Urothelium cell line (cell line): ENCODE data around the gene TMC1.

Experiments
- DNase-seq: peaks from one replicate; pipeline ENCODE4 v3.0.0; 2011; ENCODE audit warnings: low spot score, mixed read lengths
- FAIRE-seq: peaks from 2 replicates; lab custom pipeline; 2011; peaks lifted over from hg19 to GRCh38; lab: Jason Lieb, UNC

The TMC1 gene

GRCh38 chr9:72565535-72565934 is 44.1 kb downstream of the TMC1 start:
- FAIRE-seq (no peak), DNase-seq (no peak)

- FAIRE-seq = no peak
- no peak for DNase-seq
Observed at GRCh38 chr9:72574156-72574810, 52.9 kb downstream of the TMC1 start.

- FAIRE-seq = no peak
- no peak for DNase-seq
Observed at GRCh38 chr9:72575666-72576065, 54.3 kb downstream of the TMC1 start.

- FAIRE-seq (no peak), DNase-seq (no peak)
Observed at GRCh38 chr9:72576087-72576486, 54.7 kb downstream of the TMC1 start.

GRCh38 chr9:72577212-72577753 is 55.9 kb downstream of the TMC1 start:
- peak; percentile 48 for DNase-seq

GRCh38 chr9:72579190-72579589 is 57.8 kb downstream of the TMC1 start:
- FAIRE-seq (no peak), DNase-seq (peak; percentile 73)

More at GRCh38 chr9:72577212-72577753, 55.9 kb downstream of the TMC1 start:
- FAIRE-seq = no peak

- DNase-seq (no peak), FAIRE-seq (no peak)
Observed at GRCh38 chr9:72579880-72580550, 58.6 kb downstream of the TMC1 start.

GRCh38 chr9:72581694-72582093 is 60.3 kb downstream of the TMC1 start:
- DNase-seq (no peak), FAIRE-seq (no peak)

- no peak for FAIRE-seq
- DNase-seq = no peak
Observed at GRCh38 chr9:72583370-72583769, 62.0 kb downstream of the TMC1 start.

- FAIRE-seq (no peak), DNase-seq (peak; percentile 35)
Observed at GRCh38 chr9:72586388-72587130, 65.2 kb downstream of the TMC1 start.

GRCh38 chr9:72588336-72588735 is 66.9 kb downstream of the TMC1 start:
- no peak for FAIRE-seq
- no peak for DNase-seq

- no peak for DNase-seq
- FAIRE-seq = no peak
Observed at GRCh38 chr9:72589667-72590521, 68.5 kb downstream of the TMC1 start.

- FAIRE-seq (no peak), DNase-seq (no peak)
Observed at GRCh38 chr9:72590824-72591223, 69.4 kb downstream of the TMC1 start.

- DNase-seq (peak; percentile 43), FAIRE-seq (peak; percentile 23)
Observed at GRCh38 chr9:72592502-72593403, 71.3 kb downstream of the TMC1 start.

- FAIRE-seq (no peak), DNase-seq (no peak)
Observed at GRCh38 chr9:72596451-72597180, 75.2 kb downstream of the TMC1 start.

- DNase-seq = no peak
- FAIRE-seq = no peak
Observed at GRCh38 chr9:72597181-72597517, 75.7 kb downstream of the TMC1 start.

- DNase-seq (no peak), FAIRE-seq (no peak)
Observed at GRCh38 chr9:72597601-72598000, 76.2 kb downstream of the TMC1 start.

GRCh38 chr9:72598639-72599038 is 77.2 kb downstream of the TMC1 start:
- DNase-seq (no peak), FAIRE-seq (no peak)

GRCh38 chr9:72599874-72600534 is 78.6 kb downstream of the TMC1 start:
- no peak for DNase-seq
- no peak for FAIRE-seq
